Measurements from ENCODE around the gene ALPP. TPM values are rescaled to one million over a fixed set of nuclear protein-coding genes. Genes with fewer than 3 reads are reported as not detected.
"Not testable (repeated sequence)": the region's sequence is repeated elsewhere in the genome, so short reads cannot be mapped to it uniquely, and the experiment has no call there.

ALPP gene
- polyA plus RNA-seq, 3 donors: not detected

GRCh38 chr2:232335206-232335858 lies 43.2 kb upstream of the ALPP start:
- peaks cover 4 to 14% of the 10 kb centered on the region in 2 donors for H3K36me3 Mint-ChIP-seq
- H3K9ac ChIP-seq (ENCODE audit: insufficient read depth, low read length, poor library complexity, severe bottlenecking); H2AFZ ChIP-seq (ENCODE audit: insufficient read depth, low read depth, low read length, poor library complexity, severe bottlenecking); H3K4me1 ChIP-seq (ENCODE audit: control insufficient read depth in 1 of 2, insufficient read depth in 2 of 2, low read length in 2 of 2); H3K4me1 Mint-ChIP-seq; intact Hi-C loops (cut with micrococcal nuclease); H3K4me2 ChIP-seq (replicated peaks; ENCODE audit: extremely low read depth, low read length, poor library complexity, severe bottlenecking); H3K4me3 ChIP-seq (replicated peaks in 1 of 3; ENCODE audit: low read depth in 2 of 3, low read length in 3 of 3); H3K79me2 ChIP-seq (ENCODE audit: insufficient read depth, low read length); H3K27me3 ChIP-seq (ENCODE audit: control insufficient read depth in 2 of 2, insufficient read depth in 2 of 2, low read length in 2 of 2); H3K27ac ChIP-seq (ENCODE audit: low read depth in 1 of 2, low read length in 2 of 2); H4K20me1 ChIP-seq (ENCODE audit: insufficient read depth, low read length); H3K9me3 Mint-ChIP-seq; H3K36me3 ChIP-seq (replicated peaks in 1 of 2; ENCODE audit: control insufficient read depth in 1 of 2, insufficient read depth in 2 of 2, low read length in 2 of 2); H3K27me3 Mint-ChIP-seq (ENCODE audit: low read depth in 3 of 3); H3K4me3 Mint-ChIP-seq; H3K9me3 ChIP-seq (replicated peaks in 1 of 2; ENCODE audit: control insufficient read depth in 1 of 2, insufficient read depth in 1 of 2, low read length in 2 of 2); DNase-seq: not testable (repeated sequence)
- TF ChIP-seq CTCF (IDR thresholded peaks at IDR 0.05): peak; percentile 72
- H3K27ac Mint-ChIP-seq: peak overlapping the region in 1 of 7 donors; percentile 20
- WGBS (ENCODE audit: insufficient coverage): 72% methylated on average over 12 of the region's 15 CpGs

GRCh38 chr2:232335859-232336215 lies 42.7 kb upstream of the ALPP start:
- Histone ChIP-seq H3K27me3 (ENCODE audit: control insufficient read depth in 2 of 2, insufficient read depth in 2 of 2, low read length in 2 of 2) (no peaks in the 10 kb centered on the region), H3K4me2 (replicated peaks; ENCODE audit: extremely low read depth, low read length, poor library complexity, severe bottlenecking) (no peak overlapping the region), H3K9me3 (replicated peaks in 1 of 2; ENCODE audit: control insufficient read depth in 1 of 2, insufficient read depth in 1 of 2, low read length in 2 of 2) (no peaks in the 10 kb centered on the region), H3K4me1 (ENCODE audit: control insufficient read depth in 1 of 2, insufficient read depth in 2 of 2, low read length in 2 of 2) (no peaks in the 10 kb centered on the region), H3K36me3 (replicated peaks in 1 of 2; ENCODE audit: control insufficient read depth in 1 of 2, insufficient read depth in 2 of 2, low read length in 2 of 2) (peaks cover 0 to 4% of the 10 kb centered on the region in 2 donors), H3K4me3 (replicated peaks in 1 of 3; ENCODE audit: low read depth in 2 of 3, low read length in 3 of 3) (no peak overlapping the region), H3K9ac (ENCODE audit: insufficient read depth, low read length, poor library complexity, severe bottlenecking) (no peak overlapping the region), H3K27ac (ENCODE audit: low read depth in 1 of 2, low read length in 2 of 2) (no peak overlapping the region), H3K79me2 (ENCODE audit: insufficient read depth, low read length) (no peaks in the 10 kb centered on the region), H4K20me1 (ENCODE audit: insufficient read depth, low read length) (no peaks in the 10 kb centered on the region), H2AFZ (ENCODE audit: insufficient read depth, low read depth, low read length, poor library complexity, severe bottlenecking) (no peak overlapping the region)
- no peak for TF ChIP-seq CTCF (IDR thresholded peaks at IDR 0.05)
- no peaks in the 10 kb centered on the region for H3K9me3 Mint-ChIP-seq
- no peak overlapping the region for H3K27ac Mint-ChIP-seq
- peaks cover 8 to 14% of the 10 kb centered on the region in 2 donors for H3K36me3 Mint-ChIP-seq
- intact Hi-C loops (cut with micrococcal nuclease): no loop called here
- H3K4me1 Mint-ChIP-seq: no peaks in the 10 kb centered on the region
- WGBS (ENCODE audit: insufficient coverage): 100% methylated on average over 3 of the region's 4 CpGs
- H3K27me3 Mint-ChIP-seq (ENCODE audit: low read depth in 3 of 3): peaks cover 0 to 2% (median 0%) of the 10 kb centered on the region in 3 donors
- H3K4me3 Mint-ChIP-seq: no peak overlapping the region
- DNase-seq: no peak

Data from CD14-positive monocyte (primary cell).